ENCODE data around the gene AFG1L. TPM values are rescaled to one million over a fixed set of nuclear protein-coding genes. Genes with fewer than 3 reads are reported as not detected.

The AFG1L gene
- total RNA-seq, 4 donors from 2014 or later: 2.8 to 10.5 (median 3.9) TPM

GRCh38 chr6:108436771-108437170, 141.9 kb downstream of the AFG1L start:
- no peak for TF ChIP-seq POLR2A (IDR thresholded peaks at IDR 0.05)
- no peak for TF ChIP-seq CTCF (IDR thresholded peaks at IDR 0.05)

GRCh38 chr6:108437821-108438220, 143.0 kb downstream of the AFG1L start:
- Histone ChIP-seq H3K4me3 (no peak overlapping the region), H3K9me3 (no peaks in the 10 kb centered on the region), H3K4me1 (peaks cover 0 to 7% (median 6%) of the 10 kb centered on the region in 3 donors), H3K27me3 (no peaks in the 10 kb centered on the region), H3K36me3 (no peaks in the 10 kb centered on the region), H3K27ac (no peak overlapping the region)
- no peak for TF ChIP-seq POLR2A (IDR thresholded peaks at IDR 0.05)
- TF ChIP-seq CTCF (IDR thresholded peaks at IDR 0.05): no peak
- intact Hi-C loops (cut with DNase I): no loop called here
- DNase-seq: no peak
- whole genome bisulfite sequencing, 2 donors: 33 to 68% methylated on average over 1 of the region's 1 CpG

More at GRCh38 chr6:108436771-108437170, 141.9 kb downstream of the AFG1L start:
- 89 to 98% methylated on average over 2 of the region's 2 CpGs for WGBS, 2 donors
- no peak overlapping the region for H3K27ac ChIP-seq
- H3K9me3 ChIP-seq: no peaks in the 10 kb centered on the region
- no peaks in the 10 kb centered on the region for H3K27me3 ChIP-seq
- peaks cover 0 to 7% (median 6%) of the 10 kb centered on the region in 3 donors for H3K4me1 ChIP-seq
- H3K36me3 ChIP-seq: no peaks in the 10 kb centered on the region
- intact Hi-C loops (cut with DNase I): no loop called here
- no peak for DNase-seq
- no peak overlapping the region for H3K4me3 ChIP-seq

GRCh38 chr6:108438918-108439317, 144.1 kb downstream of the AFG1L start:
- DNase-seq: no peak
- Histone ChIP-seq H3K4me1 (peaks cover 0 to 7% (median 6%) of the 10 kb centered on the region in 3 donors), H3K36me3 (no peaks in the 10 kb centered on the region), H3K27me3 (no peaks in the 10 kb centered on the region), H3K4me3 (no peak overlapping the region), H3K27ac (no peak overlapping the region), H3K9me3 (no peaks in the 10 kb centered on the region)
- intact Hi-C loops (cut with DNase I): no loop called here
- 58 to 68% methylated on average over 8 of the region's 8 CpGs for WGBS, 2 donors
- no peak for TF ChIP-seq CTCF (IDR thresholded peaks at IDR 0.05)
- no peak for TF ChIP-seq POLR2A (IDR thresholded peaks at IDR 0.05)

GRCh38 chr6:108441141-108441540, 146.3 kb downstream of the AFG1L start:
- no peaks in the 10 kb centered on the region for H3K36me3 ChIP-seq
- H3K27me3 ChIP-seq: no peaks in the 10 kb centered on the region
- H3K4me1 ChIP-seq: peaks cover 0 to 7% (median 6%) of the 10 kb centered on the region in 3 donors
- H3K4me3 ChIP-seq: no peak overlapping the region
- DNase-seq: no peak
- no peaks in the 10 kb centered on the region for H3K9me3 ChIP-seq
- TF ChIP-seq POLR2A (IDR thresholded peaks at IDR 0.05): no peak
- no peak for TF ChIP-seq CTCF (IDR thresholded peaks at IDR 0.05)
- H3K27ac ChIP-seq: no peak overlapping the region
- intact Hi-C loops (cut with DNase I): no loop called here

GRCh38 chr6:108442770-108443520, 148.1 kb downstream of the AFG1L start:
- Histone ChIP-seq H3K9me3 (no peaks in the 10 kb centered on the region), H3K27ac (no peak overlapping the region), H3K27me3 (no peaks in the 10 kb centered on the region), H3K4me3 (no peak overlapping the region), H3K36me3 (no peaks in the 10 kb centered on the region), H3K4me1 (peaks cover 0 to 5% (median 4%) of the 10 kb centered on the region in 3 donors)
- 100% methylated on average over 1 to 2 of the region's 2 CpGs for WGBS, 2 donors
- no peak for TF ChIP-seq CTCF (IDR thresholded peaks at IDR 0.05)
- no peak for TF ChIP-seq POLR2A (IDR thresholded peaks at IDR 0.05)
- DNase-seq: no peak
- intact Hi-C loops (cut with DNase I): no loop called here
